HG03558 (cell line): ENCODE results near the gene CBL.
"Not testable (repeated sequence)": the region's sequence is repeated elsewhere in the genome, so short reads cannot be mapped to it uniquely, and the experiment has no call there.

Experiments
- ATAC-seq: cut with Tn5 transposase; IDR thresholded peaks from one replicate; pipeline ENCODE4 v1.9.1; 2021; ENCODE audit warnings: moderate number of reproducible peaks; ENCODE audit not compliant: unreplicated experiment; ENCODE audit errors: extremely low read depth

Gene CBL

GRCh38 chr11:119206511-119207414 is 624 bp downstream of the CBL start:
- no peak for ATAC-seq

DNA sequence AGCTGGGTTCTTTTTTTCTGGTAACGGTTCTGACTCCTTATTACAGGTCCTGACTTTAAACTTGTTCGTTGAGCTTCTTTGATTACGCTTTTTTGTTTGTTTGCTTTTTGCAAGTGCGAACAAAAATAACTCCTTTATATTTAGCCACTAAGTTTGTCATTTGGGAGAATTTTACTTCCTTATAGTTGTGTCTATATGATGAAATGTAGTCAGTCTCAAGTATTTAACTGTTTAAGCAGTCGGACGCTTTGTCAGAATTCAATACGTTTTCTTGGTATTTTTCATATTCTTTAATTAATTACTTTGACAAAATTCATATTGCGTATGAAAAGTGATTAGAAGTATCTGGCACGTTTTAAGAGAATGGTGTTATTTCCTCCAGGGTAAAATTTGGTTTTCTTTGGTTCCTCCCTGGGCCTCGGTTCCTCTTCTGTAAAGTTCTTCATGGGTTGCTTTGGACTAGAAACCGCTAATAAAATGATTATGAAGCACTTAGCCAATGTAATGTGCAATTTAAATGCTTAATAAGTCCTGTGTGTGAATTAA is 1.3 kb downstream of the CBL start:
- no peak for ATAC-seq

DNA sequence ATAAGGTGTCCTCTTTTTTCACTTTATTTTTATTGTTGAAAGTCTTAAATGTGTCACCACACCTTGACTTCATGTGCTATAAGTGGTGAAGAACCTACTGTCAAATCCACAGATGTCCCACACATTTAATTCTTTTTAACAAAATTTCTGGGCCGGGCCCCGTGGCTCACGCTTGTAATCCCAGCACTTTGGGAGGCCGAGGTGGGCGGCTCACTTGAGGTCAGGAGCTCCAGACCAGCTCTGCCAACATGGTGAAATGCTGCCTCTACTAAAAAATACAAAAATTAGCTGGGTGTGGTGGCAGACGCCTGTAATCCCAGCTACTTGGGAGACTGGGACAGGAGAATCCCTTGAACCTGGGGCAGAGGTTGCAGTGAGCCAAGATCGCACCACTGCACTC is 3.0 kb downstream of the CBL start:
- ATAC-seq = no peak

DNA sequence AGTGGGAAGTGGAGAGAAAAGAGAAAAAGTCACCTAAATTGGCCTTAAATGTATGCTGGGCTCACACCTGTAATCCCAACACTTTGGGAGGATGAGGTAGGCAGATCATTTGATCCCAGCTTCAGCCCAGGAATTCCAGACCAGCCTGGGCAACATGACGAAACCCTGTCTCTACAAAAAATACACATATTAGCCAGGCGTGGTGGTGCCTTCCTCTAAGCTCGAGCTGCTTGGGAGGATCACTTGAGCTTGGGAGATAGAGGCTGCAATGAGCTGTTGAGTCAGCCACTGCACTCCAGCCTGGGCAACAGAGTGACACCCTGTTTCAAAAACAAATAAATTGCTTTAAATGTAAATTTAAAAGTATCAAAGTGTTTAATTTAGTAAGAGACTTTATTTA is 3.9 kb downstream of the CBL start:
- ATAC-seq = no peak

DNA sequence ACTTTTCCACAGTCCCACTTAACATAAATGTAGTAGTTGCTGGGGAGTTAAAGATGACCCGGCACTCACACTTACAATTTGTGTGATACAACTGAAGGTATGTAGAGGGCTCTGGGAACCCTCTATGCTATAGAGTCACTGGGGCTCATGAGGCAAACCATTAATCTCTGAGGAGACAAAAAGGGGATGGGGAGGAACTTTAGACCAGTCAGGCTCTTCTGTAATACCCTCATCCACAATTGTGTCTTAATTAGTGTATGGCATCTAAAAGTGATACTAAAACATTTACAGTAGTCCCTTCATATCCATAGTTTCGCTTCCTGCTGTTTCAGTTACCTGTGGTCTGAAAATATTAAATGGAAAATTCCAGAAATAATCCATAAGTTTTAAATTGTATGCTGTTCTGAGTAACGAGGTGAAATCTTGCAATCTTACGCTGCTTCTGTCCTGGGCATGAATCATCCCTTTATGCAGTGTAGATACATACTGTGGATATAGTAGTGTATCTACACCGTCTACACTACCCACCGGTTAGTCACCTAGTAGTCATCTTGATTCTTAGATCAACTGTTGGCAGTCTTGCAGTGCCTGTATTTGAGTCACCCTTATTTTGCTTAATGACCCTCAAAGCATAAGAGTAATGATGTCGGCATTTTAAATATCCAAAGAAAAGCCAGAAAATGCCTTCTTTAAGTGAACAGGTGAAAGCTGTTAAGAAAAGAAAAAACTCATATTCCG is 12.2 kb downstream of the CBL start:
- no peak for ATAC-seq

DNA sequence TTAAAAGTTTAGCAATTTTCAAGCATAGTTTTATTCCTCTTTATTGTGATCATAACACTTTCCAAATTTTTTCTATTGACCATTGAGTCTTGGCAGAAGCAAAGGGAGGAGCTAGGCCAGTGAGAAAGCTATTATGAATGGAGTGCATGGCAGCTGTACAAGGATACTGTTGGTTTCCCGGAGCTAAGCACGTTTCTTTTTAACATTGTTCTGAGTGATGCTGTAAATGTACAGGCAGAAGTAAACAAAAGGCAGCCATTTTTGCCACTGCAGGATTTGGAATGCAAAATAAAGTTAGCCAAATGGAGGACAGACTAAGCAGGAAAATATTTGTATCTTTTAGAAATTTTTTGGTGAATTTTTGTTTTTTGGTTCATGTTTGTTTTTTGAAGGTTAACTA is 16.2 kb downstream of the CBL start:
- ATAC-seq = no peak

DNA sequence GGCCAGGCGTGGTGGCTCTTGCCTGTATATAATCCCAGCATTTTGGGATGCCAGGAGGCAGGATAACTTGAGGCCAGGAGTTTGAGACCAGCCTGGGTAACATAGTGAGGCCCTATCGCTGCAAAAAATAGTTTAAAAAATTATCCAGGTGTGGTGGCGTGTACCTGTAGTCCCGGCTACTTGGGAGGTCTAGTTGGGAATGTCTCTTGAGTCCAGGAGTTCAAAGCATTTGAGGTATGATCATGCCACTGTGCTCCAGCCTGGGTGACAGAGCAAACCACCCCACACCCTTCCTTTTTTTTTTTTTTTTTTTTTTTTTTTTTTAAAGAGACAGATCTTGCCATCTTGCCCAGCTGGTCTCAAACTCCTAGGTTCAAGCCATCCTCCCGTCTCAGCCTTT is 16.8 kb downstream of the CBL start:
- ATAC-seq = no peak

DNA sequence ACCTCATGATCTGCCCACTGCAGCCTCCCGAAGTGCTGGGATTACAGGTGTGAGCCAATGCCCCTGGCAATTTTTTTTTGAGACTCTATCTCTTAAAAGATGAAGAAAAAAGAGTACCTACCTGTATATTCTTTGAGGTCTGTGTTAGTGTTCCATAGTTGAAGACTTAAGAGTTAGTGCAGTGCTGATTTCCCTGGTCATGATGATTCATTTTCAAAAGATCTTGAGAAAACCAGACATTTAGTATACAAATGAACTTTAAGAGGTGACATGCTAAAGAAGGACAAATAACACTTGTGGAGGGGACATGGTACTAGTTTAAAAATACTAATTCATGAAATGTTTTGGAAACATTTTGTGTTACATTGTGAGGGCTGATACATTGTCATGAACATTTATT is 17.7 kb downstream of the CBL start:
- ATAC-seq = no peak

GRCh38 chr11:119228535-119229287 is 22.6 kb downstream of the CBL start:
- ATAC-seq = not testable (repeated sequence)

GRCh38 chr11:119229288-119229672 is 23.1 kb downstream of the CBL start:
- no peak for ATAC-seq

DNA sequence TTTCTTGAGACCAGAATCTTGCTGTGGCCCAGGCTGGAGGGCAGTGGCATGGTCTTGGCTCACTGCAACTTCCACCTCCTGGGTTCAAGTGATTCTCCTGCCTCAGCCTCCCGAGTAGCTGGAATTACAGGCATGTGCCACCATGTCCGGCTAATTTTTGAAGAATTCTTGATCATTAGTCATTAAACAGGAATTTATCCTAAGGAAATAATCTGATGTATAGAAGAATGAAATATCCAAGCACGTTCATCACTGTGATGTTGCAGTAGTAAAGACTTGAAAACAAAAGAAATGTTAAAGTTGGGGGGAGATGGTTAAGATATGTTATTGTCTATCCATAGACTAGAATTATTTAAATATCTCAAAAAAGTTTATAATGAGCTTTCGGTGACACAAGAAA is 23.6 kb downstream of the CBL start:
- no peak for ATAC-seq

- no peak for ATAC-seq
Observed at GRCh38 chr11:119236490-119236889, 30.4 kb downstream of the CBL start.

DNA sequence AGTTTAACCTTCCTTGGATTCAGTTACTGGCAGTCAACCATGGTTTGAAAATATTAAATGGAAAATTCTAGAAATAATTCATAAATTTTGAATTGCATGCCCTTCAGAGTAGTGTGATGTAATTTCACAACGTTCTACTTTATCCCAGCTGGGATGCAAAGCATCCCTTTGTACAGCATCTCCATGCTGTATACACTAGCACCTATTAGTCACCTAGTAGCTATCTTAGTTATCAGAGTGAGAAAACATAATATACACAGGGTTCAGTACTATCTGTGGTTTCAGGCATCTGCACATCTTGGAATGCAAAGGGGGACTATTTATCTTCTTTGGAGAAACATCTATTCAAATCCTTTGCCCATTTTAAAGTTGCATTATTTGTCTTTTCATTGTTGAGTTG is 30.8 kb downstream of the CBL start:
- ATAC-seq = no peak

DNA sequence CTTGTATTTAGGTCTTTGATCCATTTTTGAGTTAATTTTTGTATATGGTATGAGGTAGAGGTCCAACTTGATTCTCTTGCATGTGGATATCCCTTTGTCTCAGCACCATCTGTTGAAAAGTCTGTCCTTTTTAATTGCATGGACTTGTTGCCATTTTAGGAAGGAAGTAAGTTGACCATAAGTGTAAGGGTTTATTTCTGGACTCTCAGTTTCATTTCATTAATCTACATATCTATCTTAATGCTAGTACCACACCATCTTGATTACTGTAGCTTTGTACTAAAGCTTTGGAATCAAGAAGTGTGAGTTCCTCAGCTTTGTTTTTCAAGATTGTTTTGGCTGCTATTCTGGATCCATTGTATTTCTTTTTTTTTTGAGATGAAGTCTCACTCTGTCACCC is 31.4 kb downstream of the CBL start:
- no peak for ATAC-seq

GRCh38 chr11:119248750-119249670 is 42.9 kb downstream of the CBL start:
- ATAC-seq = no peak

- no peak for ATAC-seq
Observed at GRCh38 chr11:119249671-119250010, 43.5 kb downstream of the CBL start.

DNA sequence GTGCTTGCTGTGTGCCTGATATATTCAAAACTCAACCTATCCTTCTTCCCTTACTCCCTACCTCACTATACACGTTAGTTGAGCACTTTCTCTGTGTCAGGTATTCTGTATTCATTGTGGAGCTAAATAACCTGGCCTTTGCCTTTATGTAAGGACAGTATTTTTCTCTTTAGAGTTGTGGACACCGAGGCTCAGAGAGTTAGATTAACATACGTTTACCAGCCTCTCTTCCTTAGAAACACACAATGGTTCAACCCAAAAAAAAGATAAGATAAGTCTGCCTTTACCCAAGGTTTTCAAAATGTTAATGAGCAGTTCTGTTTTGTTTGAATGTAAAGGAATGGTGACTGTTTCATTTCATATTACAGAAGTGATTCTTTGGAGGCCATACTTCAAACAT is 45.0 kb downstream of the CBL start:
- no peak for ATAC-seq

DNA sequence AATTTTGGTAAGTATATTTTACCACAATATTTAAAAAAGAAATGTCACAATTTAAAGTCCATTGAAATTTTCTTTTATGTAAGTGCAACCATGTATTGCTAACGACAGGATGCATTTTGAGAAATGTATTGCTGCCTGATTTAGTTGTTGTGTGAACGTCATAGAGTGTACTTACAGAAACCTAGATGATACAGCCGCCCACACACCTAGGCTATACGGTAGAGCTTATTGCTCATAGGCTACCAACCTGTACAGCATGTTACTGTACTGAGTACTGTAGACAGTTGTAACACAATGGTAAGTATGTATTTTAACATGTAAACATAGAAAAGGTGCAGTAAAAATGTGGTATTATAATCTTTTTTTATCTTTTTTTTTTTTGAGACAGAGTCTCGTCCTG is 48.1 kb downstream of the CBL start:
- ATAC-seq = no peak

DNA sequence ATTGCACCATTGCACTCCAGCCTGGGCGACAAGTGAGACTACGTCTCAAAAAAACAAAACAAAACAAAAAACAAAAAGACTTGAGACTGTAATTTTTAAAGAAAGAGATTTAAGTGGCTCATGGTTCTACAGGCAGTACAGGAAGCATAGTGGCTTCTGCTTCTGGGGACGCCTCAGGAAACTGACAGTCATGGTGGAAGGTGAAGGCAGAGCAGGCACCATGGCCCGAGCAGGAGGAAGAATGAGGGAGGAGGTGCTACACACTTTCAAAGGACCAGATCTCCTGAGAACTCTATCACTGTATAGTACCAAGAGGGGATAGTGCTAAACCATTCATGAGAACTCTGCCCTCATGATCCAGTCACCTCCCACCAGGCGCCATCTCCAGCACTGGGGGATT is 52.0 kb downstream of the CBL start:
- no peak for ATAC-seq

- ATAC-seq = no peak
Observed at GRCh38 chr11:119258983-119259382, 52.8 kb downstream of the CBL start.
